ENCODE measurements around the gene ITGA3. TPM values are rescaled to one million over a fixed set of nuclear protein-coding genes. Genes with fewer than 3 reads are reported as not detected.

ITGA3 gene
- total RNA-seq, 1 experiment from 2014 or later, result 22.5 TPM

- no peaks in the 10 kb centered on the region for H3K9me3 ChIP-seq (ENCODE audit: control insufficient read depth, low read depth, low read length)
- H3K18ac ChIP-seq (ENCODE audit: insufficient read length, low read depth, low read length), result no peak overlapping the region
- no peaks in the 10 kb centered on the region; a peak in 1 of 7 replicates for H3K36me3 Mint-ChIP-seq (ENCODE audit: insufficient read depth in 1 of 3, low read depth in 3 of 3)
- H3K27me3 Mint-ChIP-seq (ENCODE audit: low read depth), result peaks cover 22% of the 10 kb centered on the region
- no peak for DNase-seq
- peaks cover 17% of the 10 kb centered on the region for H3K4me1 ChIP-seq (ENCODE audit: insufficient read depth, low read length)
- no peak overlapping the region for H2BK15ac ChIP-seq (ENCODE audit: low read depth, low read length)
- no peak overlapping the region for H3K4me3 Mint-ChIP-seq
- H2BK12ac ChIP-seq (ENCODE audit: insufficient read length, low read depth, low read length), result no peak overlapping the region
- no peaks in the 10 kb centered on the region for H3K9me3 Mint-ChIP-seq
- H2BK20ac ChIP-seq (ENCODE audit: low read depth, low read length, poor library complexity, severe bottlenecking), result no peak overlapping the region
- no peak overlapping the region for H2BK120ac ChIP-seq (ENCODE audit: low read depth, low read length, poor library complexity, severe bottlenecking)
- no peak overlapping the region for H4K5ac ChIP-seq (ENCODE audit: insufficient read length, low read depth, low read length)
- H3K79me1 ChIP-seq (ENCODE audit: insufficient read depth, low read depth, low read length, poor library complexity, severe bottlenecking), result no peaks in the 10 kb centered on the region
- no CpG with 5 or more reads among the region's 3 CpGs for WGBS (ENCODE audit: extremely low coverage, insufficient read length, low lambda C conversion rate)
- no peak overlapping the region for H3K9ac ChIP-seq (ENCODE audit: extremely low read depth, insufficient read length, low read length)
- H3K4me1 Mint-ChIP-seq, result peaks cover 58 to 64% of the 10 kb centered on the region in 2 experiments
- TF ChIP-seq CTCF (conservative IDR thresholded peaks at IDR 0.05), result no peak
- no peak overlapping the region for H3K23ac ChIP-seq (ENCODE audit: insufficient read length, low read depth, low read length)
- H4K91ac ChIP-seq (ENCODE audit: insufficient read length, low read depth, low read length), result no peak overlapping the region
- no peak overlapping the region for H2AK5ac ChIP-seq (ENCODE audit: insufficient read length, low read length)
- H3K27ac ChIP-seq (ENCODE audit: insufficient read length, low read depth, low read length), result no peak overlapping the region
- no peaks in the 10 kb centered on the region for H4K20me1 ChIP-seq (ENCODE audit: control insufficient read depth, insufficient read depth, insufficient read length)
- no peaks in the 10 kb centered on the region for H3K27me3 ChIP-seq (ENCODE audit: insufficient read depth, low read length)
- no peak overlapping the region for H3T11ph ChIP-seq (ENCODE audit: low read length)
- no peak overlapping the region for H3K27ac Mint-ChIP-seq
- H3K79me2 ChIP-seq (ENCODE audit: insufficient read depth, low read length), result no peaks in the 10 kb centered on the region
- H3K23me2 ChIP-seq (ENCODE audit: insufficient read length, low read depth, low read length, poor library complexity, severe bottlenecking), result peaks cover 15% of the 10 kb centered on the region
- H2BK5ac ChIP-seq (ENCODE audit: insufficient read length, low read length), result no peak overlapping the region
- H3K14ac ChIP-seq (ENCODE audit: insufficient read depth, low read length), result no peak overlapping the region
- no peak overlapping the region for H3K56ac ChIP-seq (ENCODE audit: insufficient read length, low read depth, low read length)
- H3K4ac ChIP-seq (ENCODE audit: low read depth, low read length), result no peak overlapping the region
- H4K8ac ChIP-seq (replicated peaks; ENCODE audit: insufficient read length, low read depth, low read length), result no peak overlapping the region
- no peak overlapping the region for H3K4me2 ChIP-seq (ENCODE audit: insufficient read depth, insufficient read length, low read length)
- H2AFZ ChIP-seq (ENCODE audit: low read length), result no peak overlapping the region
Measured at GRCh38 chr17:50053654-50053960, 2.3 kb upstream of the ITGA3 start.
